Measurements from ENCODE around the gene PRKAR1B.

Gene PRKAR1B

GRCh38 chr7:548401-548800 is 178.7 kb downstream of the PRKAR1B start:
- no peak for DNase-seq

GRCh38 chr7:545470-545869 is 181.6 kb downstream of the PRKAR1B start:
- DNase-seq: peak in 1 of 58 donors; percentile 17

GRCh38 chr7:544338-545221 is 182.5 kb downstream of the PRKAR1B start:
- no peak for DNase-seq

GRCh38 chr7:543501-544337 is 183.4 kb downstream of the PRKAR1B start:
- no peak for DNase-seq

- no peak for DNase-seq
Measured at GRCh38 chr7:542713-543500, 184.2 kb downstream of the PRKAR1B start.

- DNase-seq: no peak
Measured at GRCh38 chr7:542131-542712, 184.9 kb downstream of the PRKAR1B start.

- DNase-seq: no peak
Measured at GRCh38 chr7:541661-542060, 185.4 kb downstream of the PRKAR1B start.

GRCh38 chr7:540997-541396 is 186.1 kb downstream of the PRKAR1B start:
- DNase-seq: no peak

- DNase-seq: no peak
Measured at GRCh38 chr7:540579-540978, 186.5 kb downstream of the PRKAR1B start.

- DNase-seq: no peak
Measured at GRCh38 chr7:539731-540411, 187.2 kb downstream of the PRKAR1B start.

GRCh38 chr7:538764-539685 is 188.1 kb downstream of the PRKAR1B start:
- DNase-seq: no peak

- no peak for DNase-seq
Measured at GRCh38 chr7:537911-538634, 189.0 kb downstream of the PRKAR1B start.

GRCh38 chr7:536231-536630 is 190.8 kb downstream of the PRKAR1B start:
- DNase-seq: no peak

- DNase-seq: no peak
Measured at GRCh38 chr7:534959-535358, 192.1 kb downstream of the PRKAR1B start.

- no peak for DNase-seq
Measured at GRCh38 chr7:534075-534474, 193.0 kb downstream of the PRKAR1B start.

- DNase-seq: no peak
Measured at GRCh38 chr7:533266-533665, 193.8 kb downstream of the PRKAR1B start.

GRCh38 chr7:532379-533143 is 194.5 kb downstream of the PRKAR1B start:
- no peak for DNase-seq

- no peak for DNase-seq
Measured at GRCh38 chr7:531777-532176, 195.3 kb downstream of the PRKAR1B start.
